Smooth muscle cell of the coronary artery (primary cell): ENCODE data around the gene TUBGCP5. TPM values are rescaled to one million over a fixed set of nuclear protein-coding genes. Genes with fewer than 3 reads are reported as not detected.

Experiments
- total RNA-seq: library from RNA; depleted of rRNA; stranded (reverse); fragments of >200 nt; gene quantifications from 2 replicates; pipeline ENCODE4 v1.2.3, GENCODE V29; 2014; ENCODE audit warnings: low replicate concordance

TUBGCP5 gene
- 12.2 and 17.9 TPM in 2 replicates for total RNA-seq

GRCh38 chr15:23039143-23039916 is at the start of gene TUBGCP5:
Gene TUBGCP5, minus strand, starts transcription at chr15:23039569. Its CDS starts 26 bp downstream, at chr15:23039543.

GRCh38 chr15:22980189-22981050 is 58.9 kb downstream of the TUBGCP5 start, which contains the start of gene CYFIP1:
Gene CYFIP1, minus strand, starts transcription at chr15:22980368. Its CDS starts 33,083 bp downstream, at chr15:22947285.

Other genes starting within 250 kb of the TUBGCP5 start
- 29.0 and 53.2 TPM in 2 replicates for gene NIPA2, start 200.9 kb downstream of the TUBGCP5 start, total RNA-seq
- gene CYFIP1, start 59.2 kb downstream of the TUBGCP5 start, total RNA-seq: 85.9 and 88.9 TPM in 2 replicates
- gene GOLGA6L1, start 97.3 kb upstream of the TUBGCP5 start, total RNA-seq: not detected in 2 replicates